GDM1 (cell line): ENCODE results near the gene COX4I2.

Experiments used
- DNase-seq: peaks from one replicate; lab custom pipeline; 2025; lab: John Stamatoyannopoulos, UW

COX4I2 gene

GRCh38 chr20:31677553-31678260 lies 40.0 kb downstream of the COX4I2 start:
- DNase-seq = no peak

- no peak for DNase-seq
Observed at GRCh38 chr20:31678389-31679356, 41.0 kb downstream of the COX4I2 start.

- no peak for DNase-seq
Observed at GRCh38 chr20:31679357-31680285, 41.9 kb downstream of the COX4I2 start.

- no peak for DNase-seq
Observed at GRCh38 chr20:31680286-31681127, 42.8 kb downstream of the COX4I2 start.

- no peak for DNase-seq
Observed at GRCh38 chr20:31681128-31681727, 43.5 kb downstream of the COX4I2 start.

GRCh38 chr20:31681769-31682168 lies 44.1 kb downstream of the COX4I2 start:
- DNase-seq = no peak

- no peak for DNase-seq
Observed at GRCh38 chr20:31682352-31682751, 44.6 kb downstream of the COX4I2 start.

GRCh38 chr20:31682927-31683326 lies 45.2 kb downstream of the COX4I2 start:
- DNase-seq = no peak

GRCh38 chr20:31684153-31685015 lies 46.7 kb downstream of the COX4I2 start:
- peak; percentile 7 for DNase-seq

GRCh38 chr20:31685853-31686643 lies 48.3 kb downstream of the COX4I2 start:
- no peak for DNase-seq

GRCh38 chr20:31687777-31688176 lies 50.1 kb downstream of the COX4I2 start:
- DNase-seq = no peak

- DNase-seq = no peak
Observed at GRCh38 chr20:31689141-31689540, 51.4 kb downstream of the COX4I2 start.

GRCh38 chr20:31690124-31690666 lies 52.5 kb downstream of the COX4I2 start:
- no peak for DNase-seq

GRCh38 chr20:31691646-31692275 lies 54.0 kb downstream of the COX4I2 start:
- no peak for DNase-seq

GRCh38 chr20:31693402-31693801 lies 55.7 kb downstream of the COX4I2 start:
- no peak for DNase-seq

GRCh38 chr20:31693987-31694661 lies 56.4 kb downstream of the COX4I2 start:
- DNase-seq = no peak
